NT2/D1 (cell line): ENCODE measurements around the gene EXOC1L.

ENCODE experiments used
- DNase-seq: peaks from one replicate; pipeline ENCODE4 v3.0.0-alpha.2; 2011; ENCODE audit warnings: low read depth, low spot score
- H3K27me3 ChIP-seq: 2 replicates; pipeline ENCODE4 v1.6.0; 2011; ENCODE audit warnings: mild to moderate bottlenecking; ENCODE audit not compliant: insufficient read length, insufficient read depth
- H3K36me3 ChIP-seq: 2 replicates; pipeline ENCODE4 v1.6.1; 2011; ENCODE audit warnings: mild to moderate bottlenecking, low read length, mixed read lengths; ENCODE audit not compliant: insufficient read depth, insufficient read length
- H3K4me1 ChIP-seq: 2 replicates; pipeline ENCODE4 v1.5.1; 2011; ENCODE audit not compliant: insufficient read depth, insufficient read length
- H3K4me3 ChIP-seq: 2 replicates; pipeline ENCODE4 v1.5.1; 2011; ENCODE audit warnings: low read depth; ENCODE audit not compliant: insufficient read length
- H3K9ac ChIP-seq: 2 replicates; pipeline ENCODE4 v1.6.0; 2011; ENCODE audit warnings: low read depth; ENCODE audit not compliant: insufficient read length
- H3K9me3 ChIP-seq: 2 replicates; pipeline ENCODE4 v1.5.1; 2011; ENCODE audit warnings: mild to moderate bottlenecking, low read length; ENCODE audit not compliant: insufficient read depth
- SUZ12 ChIP-seq: IDR thresholded peaks from 2 replicates; pipeline ENCODE4 v1.6.1; 2011; ENCODE audit not compliant: insufficient read length, insufficient read depth; ENCODE audit errors: extremely low read depth
- YY1 ChIP-seq: IDR thresholded peaks from 2 replicates; pipeline ENCODE4 v1.6.1; 2011; ENCODE audit not compliant: insufficient read length, insufficient read depth
- ZNF274 ChIP-seq: IDR thresholded peaks from 2 replicates; pipeline ENCODE4 v1.6.1; 2011; ENCODE audit warnings: mild to moderate bottlenecking, low read depth, low read length

Gene EXOC1L

DNA sequence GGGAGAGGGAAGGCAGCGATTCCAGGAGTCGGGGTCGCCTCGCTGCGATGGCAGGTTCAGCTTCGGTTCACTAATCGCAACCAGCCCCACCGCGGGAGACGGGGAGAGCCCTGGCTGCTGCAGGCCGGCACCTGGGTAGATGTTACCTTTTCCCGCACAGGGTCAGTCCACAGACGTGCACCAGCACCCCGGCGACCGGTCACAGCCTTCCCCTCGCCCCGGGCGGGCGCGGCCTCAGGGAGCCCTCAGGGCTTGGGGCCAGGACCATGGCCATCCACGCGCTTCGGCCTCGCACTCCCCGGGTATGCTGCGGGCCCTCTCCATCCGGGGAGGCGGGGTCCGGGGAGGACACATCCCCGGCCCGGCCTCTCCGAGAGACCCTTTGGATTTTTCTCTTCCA is 26.1 kb upstream of the EXOC1L start:
- no peaks in the 10 kb centered on the region for H3K27me3 ChIP-seq
- H3K4me1 ChIP-seq = no peaks in the 10 kb centered on the region
- TF ChIP-seq YY1 = no peak
- TF ChIP-seq ZNF274 = no peak
- TF ChIP-seq SUZ12 = no peak
- no peaks in the 10 kb centered on the region for H3K36me3 ChIP-seq
- H3K4me3 ChIP-seq = no peak overlapping the region
- no peak overlapping the region for H3K9ac ChIP-seq
- DNase-seq = no peak
- H3K9me3 ChIP-seq = no peaks in the 10 kb centered on the region

DNA sequence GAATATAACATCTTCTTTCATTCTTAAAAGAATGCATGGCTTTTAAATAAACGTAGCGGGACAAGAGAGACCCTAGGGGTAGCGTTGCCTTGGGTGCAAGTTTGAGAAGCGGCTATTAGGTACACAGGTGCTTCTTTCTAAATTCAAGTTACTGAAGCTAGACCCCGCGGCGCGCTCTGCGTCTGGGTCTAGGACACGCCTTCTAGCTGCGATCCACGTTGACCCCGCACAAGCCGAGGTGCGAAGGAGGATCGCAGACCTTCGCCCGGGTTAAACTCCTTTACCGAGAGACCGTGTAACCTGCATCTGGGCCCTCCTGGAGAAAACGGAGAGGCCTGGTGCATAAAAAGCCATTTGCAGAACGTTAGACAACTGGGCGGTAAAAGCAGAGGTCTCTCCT is 25.5 kb upstream of the EXOC1L start:
- Histone ChIP-seq H3K4me3 (no peak overlapping the region), H3K9me3 (no peaks in the 10 kb centered on the region), H3K9ac (no peak overlapping the region), H3K27me3 (no peaks in the 10 kb centered on the region), H3K36me3 (no peaks in the 10 kb centered on the region), H3K4me1 (no peaks in the 10 kb centered on the region)
- no peak for TF ChIP-seq SUZ12
- no peak for TF ChIP-seq YY1
- no peak for TF ChIP-seq ZNF274
- DNase-seq = no peak

- no peak for TF ChIP-seq YY1
- no peak for TF ChIP-seq ZNF274
- TF ChIP-seq SUZ12 = no peak
- no peak overlapping the region for H3K9ac ChIP-seq
- no peak for DNase-seq
- no peaks in the 10 kb centered on the region for H3K9me3 ChIP-seq
- H3K4me1 ChIP-seq = no peaks in the 10 kb centered on the region
- H3K27me3 ChIP-seq = no peaks in the 10 kb centered on the region
- no peaks in the 10 kb centered on the region for H3K36me3 ChIP-seq
- H3K4me3 ChIP-seq = no peak overlapping the region
Observed at GRCh38 chr4:55795341-55795740, 24.2 kb upstream of the EXOC1L start.

DNA sequence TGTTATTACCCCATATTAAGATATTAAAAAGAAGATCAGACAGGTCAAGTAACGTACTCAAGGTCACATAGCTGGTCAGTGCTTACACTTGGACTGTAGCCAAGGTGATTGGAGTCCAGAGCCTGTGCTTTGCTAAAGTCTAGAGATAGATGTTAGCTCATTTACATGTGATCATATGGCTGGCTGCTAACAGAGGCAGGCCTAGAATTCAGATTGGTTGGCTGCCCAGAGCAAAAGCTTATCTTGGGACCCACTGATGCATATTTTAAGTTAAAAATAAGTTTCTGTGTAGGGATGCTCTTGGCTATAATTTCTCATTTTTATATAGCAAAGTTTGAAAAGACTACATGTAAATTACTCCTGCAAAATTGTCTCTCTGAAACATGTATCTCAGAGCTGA is 18.1 kb upstream of the EXOC1L start:
- Histone ChIP-seq H3K27me3 (no peaks in the 10 kb centered on the region), H3K36me3 (no peaks in the 10 kb centered on the region), H3K4me3 (no peak overlapping the region), H3K9me3 (no peaks in the 10 kb centered on the region), H3K9ac (no peak overlapping the region), H3K4me1 (no peaks in the 10 kb centered on the region)
- no peak for TF ChIP-seq SUZ12
- no peak for TF ChIP-seq ZNF274
- TF ChIP-seq YY1 = no peak
- DNase-seq = no peak

DNA sequence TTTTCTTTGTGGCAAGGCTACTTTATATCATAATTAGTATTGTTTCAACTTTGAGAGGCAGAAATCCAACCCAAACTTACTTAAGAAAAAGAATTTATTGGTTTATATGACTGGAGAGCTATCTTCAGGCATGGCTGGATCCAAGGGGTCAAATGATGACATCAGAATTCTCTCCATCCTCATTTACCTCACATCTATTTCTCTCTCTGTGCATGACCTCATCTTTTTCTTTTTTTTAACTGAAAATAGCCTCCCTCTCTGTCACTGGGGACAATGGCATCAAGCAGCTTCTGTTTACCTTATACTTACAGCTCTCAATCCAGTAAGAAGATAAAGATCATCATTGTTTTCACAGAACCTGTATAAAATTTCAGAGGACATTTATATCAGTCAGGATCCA is 12.0 kb upstream of the EXOC1L start:
- Histone ChIP-seq H3K36me3 (no peaks in the 10 kb centered on the region), H3K27me3 (no peaks in the 10 kb centered on the region), H3K4me3 (no peak overlapping the region), H3K9me3 (no peaks in the 10 kb centered on the region), H3K9ac (no peak overlapping the region), H3K4me1 (peaks cover 3% of the 10 kb centered on the region)
- no peak for DNase-seq
- TF ChIP-seq YY1 = no peak
- no peak for TF ChIP-seq SUZ12
- no peak for TF ChIP-seq ZNF274

- Histone ChIP-seq H3K36me3 (no peaks in the 10 kb centered on the region), H3K27me3 (no peaks in the 10 kb centered on the region), H3K4me3 (no peak overlapping the region), H3K4me1 (peaks cover 3% of the 10 kb centered on the region), H3K9me3 (no peaks in the 10 kb centered on the region), H3K9ac (no peak overlapping the region)
- no peak for DNase-seq
- no peak for TF ChIP-seq ZNF274
- TF ChIP-seq YY1 = no peak
- TF ChIP-seq SUZ12 = no peak
Observed at GRCh38 chr4:55808186-55808585, 11.4 kb upstream of the EXOC1L start.

DNA sequence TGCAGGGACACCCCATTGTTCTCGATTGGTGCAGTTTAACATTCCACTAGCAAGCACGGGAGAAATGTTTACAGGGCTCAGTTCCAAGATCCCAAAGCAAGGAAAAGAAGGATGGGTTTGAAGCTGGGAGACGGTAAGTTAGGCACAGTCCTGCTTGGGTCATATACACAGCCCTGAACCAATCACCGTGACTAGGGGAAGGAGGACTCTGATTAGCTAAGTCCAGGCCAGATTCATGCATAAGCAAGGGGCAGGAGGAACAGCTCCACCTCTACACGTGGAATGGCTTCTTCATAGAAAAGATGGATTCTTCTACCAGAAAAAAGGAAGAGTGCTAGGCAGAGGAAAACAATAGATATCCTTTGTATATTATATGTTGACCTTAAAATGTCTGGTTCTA is 11.0 kb upstream of the EXOC1L start:
- no peaks in the 10 kb centered on the region for H3K27me3 ChIP-seq
- no peak for TF ChIP-seq SUZ12
- no peak for TF ChIP-seq YY1
- no peak for TF ChIP-seq ZNF274
- DNase-seq = no peak
- no peak overlapping the region for H3K9ac ChIP-seq
- H3K9me3 ChIP-seq = no peaks in the 10 kb centered on the region
- H3K4me1 ChIP-seq = peaks cover 3% of the 10 kb centered on the region
- H3K4me3 ChIP-seq = no peak overlapping the region
- no peaks in the 10 kb centered on the region for H3K36me3 ChIP-seq

- H3K27me3 ChIP-seq = no peaks in the 10 kb centered on the region
- no peak overlapping the region for H3K9ac ChIP-seq
- H3K36me3 ChIP-seq = no peaks in the 10 kb centered on the region
- no peak overlapping the region for H3K4me3 ChIP-seq
- no peaks in the 10 kb centered on the region for H3K4me1 ChIP-seq
- no peak for DNase-seq
- TF ChIP-seq ZNF274 (no peak), YY1 (no peak), SUZ12 (no peak)
- H3K9me3 ChIP-seq = no peaks in the 10 kb centered on the region
Observed at GRCh38 chr4:55817691-55818090, 1.9 kb upstream of the EXOC1L start.
